Left ventricle myocardium inferior (tissue), 1 donor: ENCODE data around the gene RAET1G. TPM values are rescaled to one million over a fixed set of nuclear protein-coding genes. Genes with fewer than 3 reads are reported as not detected.

Experiments used
- DNase-seq: peaks from one replicate; pipeline ENCODE4 v3.0.0-alpha.2; 2020
- H3K27ac ChIP-seq: fragments of 200-600 bp; replicated peaks from 2 replicates; pipeline ENCODE4 v1.8.0; 2021
- H3K27me3 ChIP-seq: fragments of 200-600 bp; 2 replicates; pipeline ENCODE4 v1.8.0; 2021; ENCODE audit warnings: low read depth
- H3K36me3 ChIP-seq: fragments of 200-600 bp; 2 replicates; pipeline ENCODE4 v1.8.0; 2021
- H3K4me1 ChIP-seq: fragments of 200-600 bp; 2 replicates; pipeline ENCODE4 v1.8.0; 2021
- H3K4me3 ChIP-seq: fragments of 200-600 bp; 2 replicates; pipeline ENCODE4 v1.8.0; 2021; ENCODE audit warnings: mild to moderate bottlenecking, moderate library complexity
- H3K9me3 ChIP-seq: fragments of 200-600 bp; replicated peaks from 2 replicates; pipeline ENCODE4 v1.8.0; 2021
- intact Hi-C: fragments of 100-400 bp; cut with micrococcal nuclease; formaldehyde crosslinking; loops from one replicate; pipeline ENCODE4 v1.11.0; 2022
- total RNA-seq: library from RNA; stranded (reverse); fragmentation: NEBNext Ultra II Directional; extraction: Animal tissue kit (Norgen Biotek cat#: 25700); gene quantifications from one replicate; pipeline ENCODE4 v1.2.1, GENCODE V29; 2021
- TF ChIP-seq, protein P1 (sequence below): fragments of 200-600 bp; IDR thresholded peaks from 2 replicates; pipeline ENCODE4 v1.8.0; 2021; ENCODE audit warnings: antibody characterized with exemption, mild to moderate bottlenecking, borderline replicate concordance
- donor health status: DM: no; HTN: yes; CAD: no; lungs with severe emphysema.

The RAET1G gene
- total RNA-seq, 1 donor from 2014 or later: 0.19 TPM

DNA sequence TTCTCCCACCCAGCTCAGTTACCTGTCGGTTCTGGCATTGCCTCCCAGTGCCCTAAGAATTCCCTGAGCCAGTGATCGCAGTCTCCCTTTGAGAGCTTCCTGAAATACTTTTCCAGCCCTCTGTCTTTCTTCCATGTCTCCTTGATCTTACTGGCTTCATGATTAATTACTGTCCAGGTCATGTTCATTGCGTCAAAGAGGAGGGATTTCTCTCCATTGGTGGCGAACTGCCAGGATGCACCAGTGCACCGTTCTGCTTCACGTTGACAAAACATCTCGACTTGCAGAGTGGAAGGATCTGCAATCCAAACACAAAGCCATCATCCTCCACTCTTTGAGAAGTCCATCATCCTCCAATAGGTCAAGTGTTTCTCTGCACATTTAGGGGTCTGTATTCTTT lies 33.6 kb downstream of the RAET1G start:
- no peaks in the 10 kb centered on the region for H3K27me3 ChIP-seq
- H3K4me3 ChIP-seq: no peak overlapping the region
- no peak for DNase-seq
- intact Hi-C loops: no loop called here
- peaks cover 2% of the 10 kb centered on the region for H3K4me1 ChIP-seq
- H3K9me3 ChIP-seq: no peaks in the 10 kb centered on the region
- TF ChIP-seq, protein P1, sequence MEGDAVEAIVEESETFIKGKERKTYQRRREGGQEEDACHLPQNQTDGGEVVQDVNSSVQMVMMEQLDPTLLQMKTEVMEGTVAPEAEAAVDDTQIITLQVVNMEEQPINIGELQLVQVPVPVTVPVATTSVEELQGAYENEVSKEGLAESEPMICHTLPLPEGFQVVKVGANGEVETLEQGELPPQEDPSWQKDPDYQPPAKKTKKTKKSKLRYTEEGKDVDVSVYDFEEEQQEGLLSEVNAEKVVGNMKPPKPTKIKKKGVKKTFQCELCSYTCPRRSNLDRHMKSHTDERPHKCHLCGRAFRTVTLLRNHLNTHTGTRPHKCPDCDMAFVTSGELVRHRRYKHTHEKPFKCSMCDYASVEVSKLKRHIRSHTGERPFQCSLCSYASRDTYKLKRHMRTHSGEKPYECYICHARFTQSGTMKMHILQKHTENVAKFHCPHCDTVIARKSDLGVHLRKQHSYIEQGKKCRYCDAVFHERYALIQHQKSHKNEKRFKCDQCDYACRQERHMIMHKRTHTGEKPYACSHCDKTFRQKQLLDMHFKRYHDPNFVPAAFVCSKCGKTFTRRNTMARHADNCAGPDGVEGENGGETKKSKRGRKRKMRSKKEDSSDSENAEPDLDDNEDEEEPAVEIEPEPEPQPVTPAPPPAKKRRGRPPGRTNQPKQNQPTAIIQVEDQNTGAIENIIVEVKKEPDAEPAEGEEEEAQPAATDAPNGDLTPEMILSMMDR: no peak
- H3K36me3 ChIP-seq: no peaks in the 10 kb centered on the region
- H3K27ac ChIP-seq: no peak overlapping the region

DNA sequence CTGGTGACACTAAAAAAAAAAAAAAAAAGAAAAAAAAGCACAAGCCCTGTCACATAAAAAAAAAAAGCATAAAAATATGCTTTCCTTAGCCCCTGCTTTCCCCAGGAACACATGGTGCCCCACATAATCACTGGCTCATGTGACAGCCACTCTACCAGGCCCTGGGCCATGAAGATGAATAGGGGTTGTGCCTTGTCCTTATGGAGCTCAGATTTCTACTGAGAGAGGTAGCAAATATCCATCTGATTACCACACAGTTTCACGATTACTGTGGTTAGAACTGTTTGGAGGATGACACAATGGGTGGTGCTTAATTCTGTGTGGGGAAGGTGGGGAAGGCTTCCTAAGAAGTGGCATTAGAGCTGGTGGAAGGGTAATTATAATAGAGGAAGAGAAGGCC lies 34.3 kb downstream of the RAET1G start:
- H3K27ac ChIP-seq: no peak overlapping the region
- H3K36me3 ChIP-seq: no peaks in the 10 kb centered on the region
- DNase-seq: no peak
- intact Hi-C loops: no loop called here
- peaks cover 7% of the 10 kb centered on the region for H3K4me1 ChIP-seq
- H3K4me3 ChIP-seq: no peak overlapping the region
- no peaks in the 10 kb centered on the region for H3K27me3 ChIP-seq
- no peaks in the 10 kb centered on the region for H3K9me3 ChIP-seq
- TF ChIP-seq, protein P1: no peak

DNA sequence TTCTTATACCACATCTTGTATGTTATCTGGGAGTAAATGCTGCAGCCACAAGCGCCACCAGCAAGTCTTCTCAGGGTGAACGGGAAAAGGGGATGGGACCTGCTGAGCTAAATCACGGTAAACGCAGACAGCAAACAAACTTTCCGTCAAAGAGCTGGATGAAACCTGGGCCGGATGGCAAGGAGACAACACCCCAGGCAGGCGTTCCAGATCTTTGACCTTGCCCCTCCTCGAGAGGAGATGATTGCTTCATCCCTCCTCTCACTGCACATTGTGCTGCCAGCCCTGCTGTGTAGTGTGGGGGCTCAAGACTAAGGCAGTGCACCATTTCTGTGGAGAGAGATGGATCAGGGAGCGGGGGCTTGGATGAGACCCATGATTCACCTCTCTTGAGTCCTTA lies 34.8 kb downstream of the RAET1G start:
- Histone ChIP-seq H3K4me3 (no peak overlapping the region), H3K4me1 (peaks cover 7% of the 10 kb centered on the region), H3K27ac (no peak overlapping the region), H3K9me3 (no peaks in the 10 kb centered on the region), H3K27me3 (no peaks in the 10 kb centered on the region), H3K36me3 (no peaks in the 10 kb centered on the region)
- no peak for DNase-seq
- TF ChIP-seq, protein P1: no peak
- intact Hi-C loops: no loop called here

DNA sequence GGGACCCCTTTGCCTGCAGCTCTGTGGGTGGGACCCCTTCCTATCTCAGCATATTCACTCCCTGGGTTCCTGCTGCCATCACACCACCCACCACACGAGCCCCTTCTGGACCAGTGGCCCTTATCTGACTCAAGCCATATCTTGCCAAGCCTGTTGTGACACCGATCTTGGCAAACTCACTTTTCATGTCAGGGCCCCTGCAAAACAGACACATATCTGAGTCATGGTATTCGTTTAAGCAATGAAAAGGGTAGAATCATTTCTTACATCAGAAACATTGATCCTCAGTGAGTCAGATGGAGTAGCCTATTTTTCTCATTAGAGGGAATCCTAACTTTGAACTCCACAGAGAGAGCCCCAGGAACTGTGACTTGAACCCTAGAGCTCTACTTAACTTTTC lies 35.6 kb downstream of the RAET1G start:
- H3K4me3 ChIP-seq: no peak overlapping the region
- intact Hi-C loops: no loop called here
- no peaks in the 10 kb centered on the region for H3K9me3 ChIP-seq
- no peak for DNase-seq
- no peaks in the 10 kb centered on the region for H3K27me3 ChIP-seq
- H3K4me1 ChIP-seq: peaks cover 7% of the 10 kb centered on the region
- no peak overlapping the region for H3K27ac ChIP-seq
- H3K36me3 ChIP-seq: no peaks in the 10 kb centered on the region
- TF ChIP-seq, protein P1: no peak

DNA sequence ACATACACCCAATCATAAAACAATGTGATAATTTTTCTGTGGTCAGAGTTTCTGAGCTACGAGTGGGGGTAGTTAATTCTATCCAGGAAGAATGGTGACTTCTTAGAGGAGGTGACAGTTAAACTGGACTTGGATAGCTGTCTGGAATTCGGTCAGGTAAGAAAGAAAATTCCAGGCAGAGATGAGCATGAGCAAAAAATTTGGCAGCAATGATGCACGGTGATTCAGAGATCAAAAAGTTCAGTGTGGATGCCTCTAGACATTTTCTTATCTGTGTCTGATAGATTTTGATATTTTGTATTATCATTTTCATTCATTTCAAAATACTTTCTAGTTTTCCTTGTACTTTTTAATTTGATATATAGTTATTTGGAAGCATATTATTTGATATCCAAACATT lies 37.0 kb downstream of the RAET1G start:
- no peak overlapping the region for H3K27ac ChIP-seq
- H3K4me3 ChIP-seq: no peak overlapping the region
- H3K4me1 ChIP-seq: peaks cover 7% of the 10 kb centered on the region
- intact Hi-C loops: no loop called here
- no peaks in the 10 kb centered on the region for H3K9me3 ChIP-seq
- no peaks in the 10 kb centered on the region for H3K36me3 ChIP-seq
- TF ChIP-seq, protein P1: no peak
- H3K27me3 ChIP-seq: no peaks in the 10 kb centered on the region
- no peak for DNase-seq

DNA sequence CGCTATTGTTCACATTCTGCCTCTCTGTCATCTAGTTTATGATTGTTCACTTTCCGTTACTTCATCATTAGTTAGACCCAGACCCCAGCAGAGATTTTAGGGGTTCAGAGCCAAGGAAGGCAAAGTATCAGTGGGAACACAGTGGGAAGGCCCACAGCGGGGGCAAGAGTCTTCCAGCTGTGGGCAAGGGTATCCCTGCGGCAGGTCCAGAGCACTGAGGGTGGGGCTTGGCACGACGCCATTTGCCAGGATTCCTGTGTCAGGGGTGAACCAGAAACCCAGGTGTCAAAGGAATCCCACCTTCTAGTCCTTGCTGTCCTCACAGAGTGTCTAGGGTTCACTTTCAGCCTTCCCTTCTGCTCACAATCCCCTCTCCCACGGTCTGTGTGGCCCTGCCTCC lies 38.3 kb downstream of the RAET1G start:
- Histone ChIP-seq H3K27me3 (no peaks in the 10 kb centered on the region), H3K9me3 (no peaks in the 10 kb centered on the region), H3K4me3 (no peak overlapping the region), H3K27ac (no peak overlapping the region), H3K36me3 (no peaks in the 10 kb centered on the region), H3K4me1 (peaks cover 7% of the 10 kb centered on the region)
- intact Hi-C loops: no loop called here
- DNase-seq: no peak
- TF ChIP-seq, protein P1: no peak
